ENCODE data around the gene LSAMP.

The LSAMP gene

GRCh38 chr3:115876876-115877614 lies 568.2 kb downstream of the LSAMP start:
- WGBS, 2 experiments: 88 to 90% methylated on average over 8 of the region's 8 CpGs
- Histone ChIP-seq H3K27me3 (ENCODE audit: control insufficient read depth, insufficient read depth, low read length, poor library complexity, severe bottlenecking) (no peaks in the 10 kb centered on the region), H3K9me3 (ENCODE audit: control insufficient read depth, low read length) (no peaks in the 10 kb centered on the region), H3K4me3 (ENCODE audit: insufficient read depth, low read depth, low read length) (no peak overlapping the region), H3K27ac (ENCODE audit: insufficient read depth, low read depth, low read length, poor library complexity, severe bottlenecking) (no peak overlapping the region), H3K4me1 (ENCODE audit: control insufficient read depth, insufficient read depth, low read length) (no peaks in the 10 kb centered on the region), H3K36me3 (ENCODE audit: control insufficient read depth, insufficient read depth, low read length) (no peaks in the 10 kb centered on the region)

DNA sequence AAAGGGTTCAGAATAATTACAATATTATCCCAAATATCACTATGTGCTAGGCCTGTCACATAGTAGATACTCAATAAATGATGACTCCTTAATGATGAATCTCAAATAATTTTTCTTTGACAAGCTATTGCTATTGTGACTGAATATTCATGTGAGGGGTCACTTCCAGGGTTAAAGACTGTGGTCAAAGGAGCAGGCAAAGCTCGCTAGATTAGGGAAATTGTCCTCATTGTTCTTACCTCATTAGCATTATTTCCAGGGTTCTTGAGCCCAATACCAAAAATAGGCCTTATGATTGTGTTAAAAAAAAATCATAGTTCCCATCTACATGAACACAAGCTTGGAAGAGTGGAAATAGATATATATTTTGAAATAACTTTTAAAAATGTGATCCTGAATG lies 569.8 kb downstream of the LSAMP start:
- 50% methylated on average over 1 of the region's 1 CpG; no CpG with 5 or more reads in 1 of the 2 experiments for WGBS, 2 experiments
- Histone ChIP-seq H3K36me3 (ENCODE audit: control insufficient read depth, insufficient read depth, low read length) (no peaks in the 10 kb centered on the region), H3K27ac (ENCODE audit: insufficient read depth, low read depth, low read length, poor library complexity, severe bottlenecking) (no peak overlapping the region), H3K4me1 (ENCODE audit: control insufficient read depth, insufficient read depth, low read length) (no peaks in the 10 kb centered on the region), H3K27me3 (ENCODE audit: control insufficient read depth, insufficient read depth, low read length, poor library complexity, severe bottlenecking) (no peaks in the 10 kb centered on the region), H3K9me3 (ENCODE audit: control insufficient read depth, low read length) (no peaks in the 10 kb centered on the region), H3K4me3 (ENCODE audit: insufficient read depth, low read depth, low read length) (no peak overlapping the region)

DNA sequence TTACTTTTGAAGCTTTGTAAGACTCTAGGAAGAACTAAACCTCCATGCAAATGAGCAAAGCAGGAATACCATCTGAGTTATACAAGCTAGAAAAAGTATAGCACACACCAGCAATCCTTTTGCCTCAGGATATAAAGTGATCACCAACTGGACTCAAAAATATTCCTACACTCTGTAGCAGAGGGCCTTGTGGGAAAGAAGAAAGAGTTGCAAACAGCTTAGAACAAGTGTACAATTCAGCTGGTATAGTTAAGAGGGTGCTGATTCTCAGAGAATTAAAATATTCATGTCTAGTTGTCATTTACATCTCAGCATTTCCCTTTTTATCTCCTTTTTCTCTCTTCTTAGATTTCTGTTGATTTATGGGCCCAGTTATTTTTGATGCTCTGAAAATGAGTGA lies 573.6 kb downstream of the LSAMP start:
- Histone ChIP-seq H3K36me3 (ENCODE audit: control insufficient read depth, insufficient read depth, low read length) (no peaks in the 10 kb centered on the region), H3K4me3 (ENCODE audit: insufficient read depth, low read depth, low read length) (no peak overlapping the region), H3K27me3 (ENCODE audit: control insufficient read depth, insufficient read depth, low read length, poor library complexity, severe bottlenecking) (no peaks in the 10 kb centered on the region), H3K9me3 (ENCODE audit: control insufficient read depth, low read length) (no peaks in the 10 kb centered on the region), H3K27ac (ENCODE audit: insufficient read depth, low read depth, low read length, poor library complexity, severe bottlenecking) (no peak overlapping the region), H3K4me1 (ENCODE audit: control insufficient read depth, insufficient read depth, low read length) (peaks cover 7% of the 10 kb centered on the region)

- Histone ChIP-seq H3K4me1 (ENCODE audit: control insufficient read depth, insufficient read depth, low read length) (peaks cover 7% of the 10 kb centered on the region), H3K27ac (ENCODE audit: insufficient read depth, low read depth, low read length, poor library complexity, severe bottlenecking) (no peak overlapping the region), H3K9me3 (ENCODE audit: control insufficient read depth, low read length) (no peaks in the 10 kb centered on the region), H3K27me3 (ENCODE audit: control insufficient read depth, insufficient read depth, low read length, poor library complexity, severe bottlenecking) (no peaks in the 10 kb centered on the region), H3K4me3 (ENCODE audit: insufficient read depth, low read depth, low read length) (no peak overlapping the region), H3K36me3 (ENCODE audit: control insufficient read depth, insufficient read depth, low read length) (no peaks in the 10 kb centered on the region)
- 92 to 95% methylated on average over 2 of the region's 2 CpGs for WGBS, 2 experiments
Observed at GRCh38 chr3:115864911-115865310, 580.4 kb downstream of the LSAMP start.

GRCh38 chr3:115862849-115863248 lies 582.4 kb downstream of the LSAMP start:
- 12 to 15% methylated on average over 6 of the region's 6 CpGs for WGBS, 2 experiments
- no peak overlapping the region for H3K27ac ChIP-seq (ENCODE audit: insufficient read depth, low read depth, low read length, poor library complexity, severe bottlenecking)
- no peak overlapping the region for H3K4me3 ChIP-seq (ENCODE audit: insufficient read depth, low read depth, low read length)
- H3K4me1 ChIP-seq (ENCODE audit: control insufficient read depth, insufficient read depth, low read length): peaks cover 22% of the 10 kb centered on the region
- H3K36me3 ChIP-seq (ENCODE audit: control insufficient read depth, insufficient read depth, low read length): no peaks in the 10 kb centered on the region
- no peaks in the 10 kb centered on the region for H3K9me3 ChIP-seq (ENCODE audit: control insufficient read depth, low read length)
- H3K27me3 ChIP-seq (ENCODE audit: control insufficient read depth, insufficient read depth, low read length, poor library complexity, severe bottlenecking): no peaks in the 10 kb centered on the region

GRCh38 chr3:115862099-115862498 lies 583.2 kb downstream of the LSAMP start:
- Histone ChIP-seq H3K27ac (ENCODE audit: insufficient read depth, low read depth, low read length, poor library complexity, severe bottlenecking) (no peak overlapping the region), H3K4me3 (ENCODE audit: insufficient read depth, low read depth, low read length) (no peak overlapping the region), H3K36me3 (ENCODE audit: control insufficient read depth, insufficient read depth, low read length) (no peaks in the 10 kb centered on the region), H3K9me3 (ENCODE audit: control insufficient read depth, low read length) (no peaks in the 10 kb centered on the region), H3K27me3 (ENCODE audit: control insufficient read depth, insufficient read depth, low read length, poor library complexity, severe bottlenecking) (no peaks in the 10 kb centered on the region), H3K4me1 (ENCODE audit: control insufficient read depth, insufficient read depth, low read length) (peaks cover 16% of the 10 kb centered on the region)
- WGBS, 2 experiments: 8 to 11% methylated on average over 1 of the region's 1 CpG

- H3K27me3 ChIP-seq (ENCODE audit: control insufficient read depth, insufficient read depth, low read length, poor library complexity, severe bottlenecking): no peaks in the 10 kb centered on the region
- H3K36me3 ChIP-seq (ENCODE audit: control insufficient read depth, insufficient read depth, low read length): no peaks in the 10 kb centered on the region
- H3K4me3 ChIP-seq (ENCODE audit: insufficient read depth, low read depth, low read length): no peak overlapping the region
- peaks cover 15% of the 10 kb centered on the region for H3K4me1 ChIP-seq (ENCODE audit: control insufficient read depth, insufficient read depth, low read length)
- no peak overlapping the region for H3K27ac ChIP-seq (ENCODE audit: insufficient read depth, low read depth, low read length, poor library complexity, severe bottlenecking)
- H3K9me3 ChIP-seq (ENCODE audit: control insufficient read depth, low read length): no peaks in the 10 kb centered on the region
- 89% methylated on average over 6 of the region's 6 CpGs for WGBS, 2 experiments
Observed at GRCh38 chr3:115861166-115861733, 584.0 kb downstream of the LSAMP start.

- WGBS, 2 experiments: 89 to 90% methylated on average over 2 of the region's 2 CpGs
- no peaks in the 10 kb centered on the region for H3K36me3 ChIP-seq (ENCODE audit: control insufficient read depth, insufficient read depth, low read length)
- no peak overlapping the region for H3K4me3 ChIP-seq (ENCODE audit: insufficient read depth, low read depth, low read length)
- H3K27me3 ChIP-seq (ENCODE audit: control insufficient read depth, insufficient read depth, low read length, poor library complexity, severe bottlenecking): no peaks in the 10 kb centered on the region
- no peak overlapping the region for H3K27ac ChIP-seq (ENCODE audit: insufficient read depth, low read depth, low read length, poor library complexity, severe bottlenecking)
- H3K4me1 ChIP-seq (ENCODE audit: control insufficient read depth, insufficient read depth, low read length): peaks cover 15% of the 10 kb centered on the region
- H3K9me3 ChIP-seq (ENCODE audit: control insufficient read depth, low read length): no peaks in the 10 kb centered on the region
Observed at GRCh38 chr3:115860766-115861165, 584.5 kb downstream of the LSAMP start.

GRCh38 chr3:115859002-115859807 lies 586.1 kb downstream of the LSAMP start:
- H3K4me3 ChIP-seq (ENCODE audit: insufficient read depth, low read depth, low read length): no peak overlapping the region
- H3K4me1 ChIP-seq (ENCODE audit: control insufficient read depth, insufficient read depth, low read length): peaks cover 15% of the 10 kb centered on the region
- no peak overlapping the region for H3K27ac ChIP-seq (ENCODE audit: insufficient read depth, low read depth, low read length, poor library complexity, severe bottlenecking)
- whole genome bisulfite sequencing, 2 experiments: 5% methylated on average over 4 of the region's 4 CpGs
- H3K36me3 ChIP-seq (ENCODE audit: control insufficient read depth, insufficient read depth, low read length): no peaks in the 10 kb centered on the region
- H3K27me3 ChIP-seq (ENCODE audit: control insufficient read depth, insufficient read depth, low read length, poor library complexity, severe bottlenecking): no peaks in the 10 kb centered on the region
- no peaks in the 10 kb centered on the region for H3K9me3 ChIP-seq (ENCODE audit: control insufficient read depth, low read length)

DNA sequence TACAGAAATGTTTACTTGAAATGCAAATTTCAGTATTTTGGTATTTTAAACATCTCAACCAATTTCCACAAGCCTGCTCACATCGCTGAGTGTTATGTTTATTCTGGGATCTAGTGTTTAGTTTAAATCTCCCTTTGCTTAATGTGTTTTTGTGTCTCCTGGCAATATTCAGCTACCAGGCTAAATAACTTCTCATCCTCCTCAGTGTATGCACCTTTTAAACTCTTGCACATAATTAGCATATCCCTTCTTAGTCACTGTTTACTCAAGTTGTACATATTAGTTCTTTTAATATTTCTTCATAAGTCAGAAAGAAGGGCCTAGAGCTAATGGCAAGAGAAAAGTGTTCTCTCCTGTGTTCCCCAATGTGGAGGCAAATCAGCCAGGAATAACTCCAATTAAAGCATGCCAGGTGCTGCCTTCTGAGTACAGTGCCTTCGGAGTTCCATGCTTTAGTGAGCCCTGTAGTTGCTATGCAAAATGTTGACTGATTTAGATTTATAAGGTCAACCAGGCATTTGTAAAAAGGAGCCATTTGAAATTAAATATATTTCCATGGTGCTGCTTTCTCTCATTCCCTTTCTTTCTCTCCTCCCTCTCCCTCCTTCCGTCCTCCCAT lies 587.7 kb downstream of the LSAMP start:
- H3K4me3 ChIP-seq (ENCODE audit: insufficient read depth, low read depth, low read length): no peak overlapping the region
- no peak overlapping the region for H3K27ac ChIP-seq (ENCODE audit: insufficient read depth, low read depth, low read length, poor library complexity, severe bottlenecking)
- no peaks in the 10 kb centered on the region for H3K27me3 ChIP-seq (ENCODE audit: control insufficient read depth, insufficient read depth, low read length, poor library complexity, severe bottlenecking)
- H3K9me3 ChIP-seq (ENCODE audit: control insufficient read depth, low read length): no peaks in the 10 kb centered on the region
- no peaks in the 10 kb centered on the region for H3K36me3 ChIP-seq (ENCODE audit: control insufficient read depth, insufficient read depth, low read length)
- peaks cover 15% of the 10 kb centered on the region for H3K4me1 ChIP-seq (ENCODE audit: control insufficient read depth, insufficient read depth, low read length)
- 71 to 85% methylated on average over 2 to 3 of the region's 3 CpGs for WGBS, 2 experiments
